GM19372 (cell line): Measurements from ENCODE around the gene RIBC1.
"Not testable (repeated sequence)": the region's sequence is repeated elsewhere in the genome, so short reads cannot be mapped to it uniquely, and the experiment has no call there.

Source experiments
- ATAC-seq: cut with Tn5 transposase; IDR thresholded peaks from one replicate; pipeline ENCODE4 v1.9.1; 2021; ENCODE audit warnings: mild to moderate bottlenecking, low read depth, moderate library complexity; ENCODE audit not compliant: unreplicated experiment

Gene RIBC1

DNA sequence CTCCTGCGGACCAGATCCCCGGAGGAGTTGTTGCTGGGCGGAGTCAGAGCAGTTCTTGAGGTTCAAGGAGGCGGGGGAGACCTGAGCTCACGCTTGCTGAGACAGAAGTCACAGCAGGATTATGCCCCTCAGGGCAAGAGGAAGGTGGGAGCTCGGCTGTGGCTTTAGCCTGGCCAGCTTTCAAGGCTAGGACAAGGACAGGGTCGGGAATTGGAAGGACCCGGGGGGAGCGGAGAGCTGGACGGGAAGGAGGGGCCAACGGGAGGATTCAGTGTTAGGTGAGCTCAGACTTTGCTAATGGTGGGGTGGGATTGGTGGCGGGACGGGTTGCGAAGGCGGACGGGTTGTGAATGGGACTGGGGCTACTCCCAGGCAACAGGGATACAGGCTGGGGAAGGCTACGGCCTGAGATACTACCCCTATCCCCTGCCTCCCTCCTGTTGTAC is at the start of gene RIBC1:
Gene RIBC1, plus strand, starts transcription at position 13 of the 446 bp plus-strand sequence. CDS start 3,404 bp downstream, outside the sequence.
- ATAC-seq: no peak

DNA sequence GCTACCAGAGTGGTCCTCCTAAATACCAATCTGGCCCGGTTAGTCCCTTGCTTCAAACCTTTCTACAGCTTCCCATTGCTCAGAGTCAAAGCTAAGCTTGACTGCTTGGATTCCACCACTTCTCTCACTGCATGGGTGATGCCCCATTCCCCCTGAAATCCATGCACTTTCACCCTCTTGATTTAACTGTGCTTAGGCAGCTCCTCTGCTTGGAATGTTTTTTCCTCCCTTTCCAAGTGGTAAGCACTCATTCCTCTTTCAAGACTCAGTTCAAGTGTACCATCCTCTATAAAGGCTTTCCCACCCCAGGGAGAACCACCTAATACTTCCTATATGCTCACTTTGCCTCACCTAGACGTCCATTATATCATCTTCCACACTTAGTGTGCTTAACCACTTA is 49.4 kb upstream of the RIBC1 start:
- ATAC-seq: no peak

DNA sequence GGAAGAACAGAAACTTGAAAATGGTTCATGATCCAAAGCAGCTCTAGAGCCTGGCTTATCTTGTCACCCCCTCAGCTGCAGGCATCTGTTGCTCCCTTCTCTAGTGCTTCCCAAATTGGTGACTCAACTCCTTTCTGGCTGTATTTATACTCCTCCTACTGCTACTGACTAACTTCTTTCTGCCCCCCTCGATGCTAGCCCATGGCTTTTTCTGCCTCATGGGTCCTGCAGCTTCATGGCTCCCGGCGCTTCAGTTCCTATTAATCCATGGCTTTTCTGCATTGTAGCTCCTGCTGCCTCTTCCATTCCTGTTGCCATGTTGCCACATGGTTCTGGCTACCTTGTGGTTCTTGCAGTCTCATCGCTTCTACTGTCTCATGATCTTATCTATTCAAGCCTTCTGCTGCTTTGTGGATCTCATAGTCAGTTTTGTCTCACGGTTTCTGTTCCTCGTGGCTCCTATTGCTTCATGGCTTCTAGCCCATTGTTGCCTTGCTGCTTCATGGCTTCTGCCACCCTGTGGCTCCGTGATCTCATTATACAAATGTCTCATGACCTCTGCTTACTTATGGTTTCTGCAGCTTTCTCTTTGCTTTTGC is 48.4 kb upstream of the RIBC1 start:
- no peak for ATAC-seq

DNA sequence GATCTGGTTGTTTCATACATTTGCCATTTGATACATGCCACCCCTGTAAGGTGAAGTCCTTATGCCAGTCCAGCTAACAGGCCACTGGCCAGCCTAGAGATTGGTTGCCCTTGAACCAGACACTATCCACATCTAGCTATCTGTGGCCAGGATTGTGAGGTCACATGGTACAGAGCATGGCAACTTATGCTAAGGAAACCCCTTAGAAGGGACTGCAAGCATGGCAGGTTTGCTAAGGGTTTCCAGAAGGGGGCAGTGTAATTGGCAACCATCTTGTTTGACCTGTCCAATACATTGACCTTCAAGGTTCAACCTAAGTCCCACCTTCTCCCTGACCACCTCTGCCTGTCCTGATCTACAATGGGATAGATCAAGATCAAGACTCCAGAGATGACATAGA is 47.8 kb upstream of the RIBC1 start:
- no peak for ATAC-seq

DNA sequence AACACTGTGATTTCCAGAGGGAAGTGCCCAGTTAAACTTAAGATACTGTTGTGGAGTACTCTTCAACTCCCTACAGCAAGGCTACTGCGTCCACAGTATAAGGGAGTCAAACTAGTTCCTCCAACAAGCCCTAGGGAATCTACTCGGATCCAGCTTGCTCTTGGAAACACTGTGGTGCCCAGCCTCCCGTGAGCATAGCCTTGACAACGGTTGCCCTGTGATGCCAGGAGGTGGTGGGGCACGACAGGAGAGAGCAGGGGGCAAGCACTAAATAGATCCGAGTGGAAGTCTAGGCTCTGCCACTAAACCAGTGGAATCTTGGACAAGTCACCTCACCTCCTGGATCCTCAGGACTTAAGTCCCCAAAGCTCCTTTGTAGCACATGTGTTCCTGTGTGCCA is 45.8 kb upstream of the RIBC1 start:
- no peak for ATAC-seq

DNA sequence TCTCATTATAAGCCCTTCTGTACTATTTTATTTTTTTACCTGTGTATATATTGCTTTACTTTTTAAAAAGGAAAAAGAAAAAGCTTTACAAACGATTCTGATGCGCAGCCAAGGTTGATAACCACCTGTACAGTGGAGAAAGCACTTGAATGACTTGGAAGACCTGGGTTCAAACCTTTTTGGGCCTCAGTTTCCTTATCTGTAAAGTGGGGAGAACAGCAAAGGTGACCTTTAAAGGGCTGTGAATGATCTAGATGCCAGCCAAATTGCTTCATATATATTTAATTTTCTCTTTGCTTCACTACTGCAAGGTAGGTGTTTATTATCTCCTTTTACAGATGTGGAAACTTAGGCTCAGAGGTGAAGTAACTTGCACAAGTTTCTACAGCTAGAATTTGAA is 45.2 kb upstream of the RIBC1 start:
- no peak for ATAC-seq

DNA sequence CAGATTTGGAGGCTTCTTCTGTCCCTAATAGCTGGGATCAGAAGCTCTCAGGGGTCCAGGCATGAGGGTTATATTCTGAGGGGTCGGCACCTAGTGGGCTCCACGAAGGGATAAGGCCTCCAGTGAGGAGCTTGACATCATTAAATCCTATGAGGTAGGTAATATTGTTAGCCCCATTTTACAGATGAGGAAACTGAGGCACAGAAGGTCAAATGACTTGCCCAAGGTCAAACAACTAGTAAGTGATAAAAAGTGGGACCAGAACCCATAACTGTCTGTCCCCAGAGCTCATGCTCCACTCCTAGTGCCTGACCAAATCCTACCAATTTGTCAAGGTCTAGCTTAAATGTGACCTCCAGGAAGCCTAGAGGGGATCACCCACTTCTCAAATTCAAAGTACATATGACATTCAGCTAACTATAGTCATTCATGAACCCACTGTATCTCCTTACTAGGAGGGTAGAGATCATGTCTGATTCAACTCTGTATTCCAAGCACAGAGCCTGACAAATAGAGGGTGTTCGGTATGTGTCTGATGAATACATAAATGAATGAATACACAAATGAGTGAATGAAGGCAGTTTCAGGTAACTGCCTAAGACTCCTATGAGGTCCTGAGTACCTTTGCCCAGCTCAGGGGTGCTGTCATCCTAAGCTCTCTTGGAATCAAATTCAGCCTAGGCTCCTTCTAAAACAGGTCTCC is 43.5 kb upstream of the RIBC1 start:
- no peak for ATAC-seq

DNA sequence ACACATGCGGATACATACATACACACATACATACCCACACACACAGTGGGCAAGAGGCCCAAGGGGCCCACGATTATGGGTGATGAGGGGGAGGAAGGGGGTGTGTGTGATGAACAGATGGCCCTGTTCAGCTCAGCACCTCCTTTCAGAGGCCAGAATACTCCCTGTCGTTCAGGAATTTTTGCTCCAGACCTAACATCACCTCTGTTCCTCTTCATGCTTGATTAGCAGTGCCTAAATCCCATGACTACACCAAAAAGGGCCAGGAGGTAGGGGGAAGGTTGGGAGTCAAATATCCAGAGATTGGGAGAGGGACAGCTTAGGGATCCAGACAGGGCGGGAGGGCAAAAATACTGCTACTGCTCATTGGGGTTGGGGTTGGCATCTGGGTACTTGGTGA is 42.9 kb upstream of the RIBC1 start:
- ATAC-seq: no peak

DNA sequence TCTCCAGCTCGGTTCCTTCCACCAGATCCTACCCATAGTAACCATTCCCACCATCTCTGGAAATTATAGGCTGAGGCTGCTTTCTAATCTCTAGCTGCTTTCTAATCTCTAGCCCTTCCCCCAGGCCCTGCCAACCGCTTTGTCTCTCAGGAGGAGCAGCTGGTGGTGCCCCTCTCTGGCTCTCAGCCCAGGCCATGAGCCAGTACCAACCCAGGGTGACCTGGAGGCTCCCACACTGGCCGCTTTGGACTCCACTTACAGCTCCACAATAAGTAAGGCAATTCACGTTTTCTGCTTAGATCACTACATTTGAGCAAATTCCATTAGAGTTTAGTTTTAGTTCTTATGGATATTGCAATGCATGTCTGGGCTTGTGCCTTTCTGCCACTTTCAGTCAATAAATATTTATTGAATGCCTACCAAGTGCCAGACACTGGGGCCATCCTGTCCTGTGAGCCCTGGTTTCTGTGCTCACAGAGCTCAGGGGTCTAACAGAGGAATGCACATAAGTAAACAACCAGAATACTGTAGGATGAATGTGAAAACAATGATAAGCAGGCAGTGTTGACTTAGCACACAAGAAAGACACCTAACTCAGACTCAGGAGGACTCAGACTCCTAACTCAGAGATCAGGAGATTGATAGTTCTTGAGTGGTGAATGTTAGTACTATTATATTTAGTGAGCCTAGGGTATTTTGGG is 39.1 kb upstream of the RIBC1 start:
- ATAC-seq: no peak

DNA sequence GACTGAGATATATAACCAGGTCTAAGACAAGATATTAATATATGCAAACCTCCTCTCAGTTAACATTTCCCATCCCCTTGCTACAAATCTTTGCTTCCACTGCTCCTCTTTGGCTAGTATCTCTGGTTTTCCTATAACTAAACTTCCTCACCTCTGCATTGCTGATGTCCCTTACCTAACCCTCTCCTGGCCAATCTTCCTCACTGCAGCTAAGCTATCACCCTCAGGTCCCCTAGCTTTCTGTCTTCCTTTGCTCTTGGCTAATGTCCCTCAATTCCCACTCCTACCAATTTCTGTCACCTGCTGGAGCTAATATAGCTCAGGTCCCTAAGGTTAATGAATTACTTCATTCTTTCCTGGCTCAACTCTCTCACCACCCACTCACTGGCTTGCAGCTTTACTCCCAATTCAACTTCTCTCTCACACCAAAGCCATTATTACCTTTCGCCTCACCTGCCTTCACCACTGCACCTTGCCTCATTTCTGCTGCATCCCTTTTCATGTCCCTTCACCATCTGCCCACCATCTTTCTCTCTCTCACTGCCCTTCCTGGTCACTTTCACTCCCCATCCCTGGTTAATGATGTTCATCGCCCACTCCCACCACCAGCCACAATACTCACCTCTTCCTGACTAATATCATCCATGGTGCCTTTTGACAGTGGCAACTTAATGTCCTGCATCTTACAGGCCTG is 26.9 kb upstream of the RIBC1 start:
- no peak for ATAC-seq

DNA sequence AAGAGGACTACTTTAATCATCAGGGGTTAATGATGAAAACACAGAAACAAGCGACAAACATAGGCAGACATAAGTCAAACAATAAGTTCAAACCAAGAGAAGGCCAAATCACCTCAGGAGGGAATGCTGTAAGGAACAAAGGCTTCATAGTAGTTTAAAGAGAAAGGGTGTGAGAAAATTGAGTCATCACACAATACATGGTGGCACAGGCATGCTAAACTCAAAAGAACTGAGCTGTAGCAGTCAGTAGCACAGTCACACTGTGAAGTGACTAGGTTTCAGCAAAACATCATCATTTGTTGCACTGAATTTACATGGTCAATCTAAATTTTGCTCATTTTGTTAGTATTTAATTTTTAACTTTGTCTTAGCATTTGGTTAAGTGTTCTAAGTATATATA is 24.5 kb upstream of the RIBC1 start:
- ATAC-seq: no peak

DNA sequence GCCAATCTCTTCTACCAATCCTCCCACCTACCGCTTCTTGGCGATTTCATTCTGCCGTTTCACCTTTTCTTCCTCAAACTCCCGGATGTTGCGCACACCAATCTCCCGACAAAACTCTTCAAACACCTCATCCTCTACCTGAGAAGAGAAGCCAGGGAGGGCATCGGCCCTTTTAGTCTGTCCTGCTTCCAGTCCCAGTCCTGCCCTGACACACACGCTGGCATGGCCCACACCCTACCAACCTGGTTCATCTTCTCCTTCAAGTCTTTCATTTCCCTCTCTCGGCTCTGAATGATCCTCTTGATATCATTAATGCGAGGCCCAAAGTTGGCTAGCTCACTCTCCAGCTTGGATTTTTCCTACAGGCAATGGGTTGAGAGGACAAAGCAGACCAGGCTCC is 19.1 kb upstream of the RIBC1 start:
- ATAC-seq: no peak

DNA sequence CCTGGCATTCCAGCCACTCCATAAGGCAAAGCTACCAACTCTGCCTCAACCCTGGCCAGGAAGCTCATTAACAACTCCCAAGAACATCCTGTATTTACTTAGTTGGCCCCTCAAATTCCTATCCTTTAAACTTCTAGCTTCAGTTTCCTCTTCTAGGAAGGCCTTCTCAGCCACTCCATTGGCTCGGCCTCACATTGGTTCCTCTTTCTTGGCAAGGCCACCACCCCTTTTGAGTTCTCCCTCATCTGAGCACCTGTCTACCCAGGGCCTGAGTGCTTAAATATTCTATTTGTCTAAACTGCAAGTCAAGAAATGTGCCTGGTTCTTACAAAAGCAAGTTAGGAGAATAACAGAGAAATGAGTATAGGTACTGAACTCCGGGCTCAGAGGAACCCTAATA is 10.2 kb upstream of the RIBC1 start:
- no peak for ATAC-seq

DNA sequence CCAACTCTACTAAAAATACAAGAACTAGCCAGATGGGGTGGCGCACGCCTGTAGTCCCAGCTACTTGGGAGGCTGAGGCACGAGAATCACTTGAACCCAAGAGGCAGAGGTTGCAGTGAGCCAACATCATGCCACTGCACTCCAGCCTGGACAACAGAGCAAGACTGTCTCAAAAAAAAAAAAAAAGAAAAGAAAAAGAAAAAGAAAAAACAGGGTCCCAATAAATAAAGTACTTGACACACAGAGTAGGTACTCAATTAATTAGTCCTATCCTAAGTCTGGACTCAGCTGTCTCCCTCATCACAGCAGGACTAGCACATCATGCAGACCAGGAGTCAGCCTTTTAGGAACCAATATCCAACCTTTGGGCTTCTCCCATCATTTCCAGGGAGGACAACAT is 2.3 kb upstream of the RIBC1 start:
- not testable (repeated sequence) for ATAC-seq

DNA sequence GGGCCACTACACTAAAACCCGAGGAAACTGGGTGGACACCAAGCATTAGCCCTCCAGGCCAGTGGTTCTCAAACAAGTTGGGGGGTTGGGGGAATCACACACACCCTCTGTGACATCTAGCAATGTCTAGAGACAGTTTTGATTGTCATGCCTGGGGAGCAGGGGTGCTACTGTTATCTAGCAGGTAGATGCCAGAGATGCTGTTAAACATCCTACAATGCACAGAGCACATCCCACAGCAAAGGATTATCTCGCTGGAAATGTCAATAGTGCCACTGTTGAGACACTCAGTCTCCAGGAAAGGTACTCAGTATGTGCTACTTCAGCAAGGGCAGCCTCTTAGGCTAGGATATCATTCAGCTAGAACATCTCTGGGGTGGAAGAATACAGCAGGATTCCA is 1.5 kb upstream of the RIBC1 start:
- no peak for ATAC-seq

DNA sequence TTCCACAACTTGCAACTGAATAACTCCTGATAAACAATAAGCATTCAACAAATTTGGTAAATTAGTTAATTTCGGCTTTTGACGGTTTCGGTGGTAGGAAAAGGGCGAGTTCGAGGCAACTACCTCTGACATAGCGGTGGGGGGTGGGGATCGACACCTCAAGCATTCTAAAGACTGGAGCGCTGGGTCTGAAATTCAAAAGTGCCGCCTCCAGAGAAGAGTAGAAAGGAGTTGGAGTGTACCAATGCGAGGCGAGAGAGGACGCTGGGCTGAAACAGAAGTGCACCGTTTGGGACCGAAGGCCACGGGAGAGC is 944 bp upstream of the RIBC1 start:
- ATAC-seq: peak; percentile 3

DNA sequence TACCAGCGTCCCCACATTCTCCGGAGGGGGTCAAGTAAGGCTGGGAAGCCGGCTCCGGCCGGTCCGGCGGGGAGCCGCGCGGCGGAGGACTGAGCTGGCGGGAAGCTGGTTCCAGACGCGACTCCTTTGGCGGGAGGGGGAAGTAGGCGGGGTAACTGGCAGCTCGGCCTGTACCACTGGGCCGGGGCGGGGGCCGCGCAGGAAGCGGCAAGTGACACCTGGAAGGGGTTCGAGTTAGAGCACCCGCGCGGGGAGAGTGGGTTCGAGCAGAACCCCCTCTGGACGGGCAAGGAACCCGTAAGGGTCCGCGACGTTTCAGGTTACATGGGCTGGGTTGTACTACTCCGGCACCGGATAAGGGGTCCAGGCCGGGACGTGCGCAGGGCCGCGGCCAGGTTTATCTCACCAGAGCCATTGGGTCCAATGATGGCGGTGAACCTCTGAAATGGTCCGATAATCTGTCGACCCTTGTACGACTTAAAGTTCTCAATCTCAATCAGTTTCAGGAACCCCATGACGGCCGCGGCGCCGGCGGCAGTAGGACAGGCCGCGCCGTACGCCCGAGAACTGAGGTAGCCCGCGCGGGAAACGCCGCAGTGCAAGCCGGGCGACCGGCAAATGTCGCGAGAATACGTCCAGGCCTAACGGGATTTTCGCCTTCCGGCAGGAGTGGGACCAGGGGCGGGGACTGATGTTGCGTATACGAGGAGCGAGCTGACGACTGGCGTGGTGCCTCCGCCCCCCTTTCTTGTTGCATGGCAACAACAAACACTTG is 400 bp upstream of the RIBC1 start, which contains the start of gene SMC1A:
Gene SMC1A, minus strand, starts transcription at position 569 of the 775 bp plus-strand sequence. Its CDS starts 54 bp downstream, at position 515.
- peak; percentile 89 for ATAC-seq

DNA sequence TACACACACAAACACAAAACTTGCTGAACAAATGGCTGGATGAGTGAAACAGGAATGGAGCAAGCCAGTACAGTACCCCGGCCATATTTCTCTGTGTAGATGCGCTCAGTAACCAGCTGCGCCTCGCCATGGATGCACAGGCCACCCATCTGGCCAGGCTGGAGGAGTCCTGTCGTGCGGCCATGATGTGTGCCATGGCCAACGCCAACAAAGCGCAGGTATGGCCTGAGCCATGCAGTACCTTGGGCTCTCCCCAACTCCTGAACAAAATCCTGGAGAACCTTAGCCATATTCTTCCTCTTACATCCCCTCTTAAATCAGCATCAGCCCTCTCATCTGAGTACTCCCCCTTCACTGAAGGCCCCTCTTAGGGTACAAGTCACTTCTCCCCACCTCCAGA is 7.1 kb downstream of the RIBC1 start:
- no peak for ATAC-seq

DNA sequence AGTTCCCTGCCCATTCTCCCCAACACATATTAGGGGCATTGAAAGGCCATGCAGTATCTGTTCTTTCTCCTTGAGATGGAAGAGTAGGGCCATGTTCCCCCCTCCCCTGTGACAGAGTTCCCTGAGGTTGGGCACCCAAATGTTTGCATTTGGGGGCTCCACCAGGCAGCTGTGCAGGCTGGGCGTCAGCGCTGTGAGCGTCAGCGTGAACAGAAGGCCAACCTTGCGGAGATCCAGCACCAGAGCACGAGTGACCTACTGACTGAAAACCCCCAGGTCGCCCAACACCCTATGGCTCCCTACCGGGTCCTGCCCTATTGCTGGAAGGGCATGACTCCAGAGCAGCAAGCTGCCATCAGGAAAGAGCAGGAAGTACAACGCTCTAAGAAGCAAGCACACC is 7.6 kb downstream of the RIBC1 start:
- no peak for ATAC-seq
